Activated CD4-positive, alpha-beta T cell treated with anti-CD3 and anti-CD28 coated beads, Interleukin-2, amount 50 U/mL, for 48 hours (primary cell): ENCODE data around the gene MGAT5B.

Source experiments
- DNase-seq, 2 experiments: peaks; one replicate each; pipeline ENCODE4 v3.0.0-alpha.2; 2020

The MGAT5B gene

GRCh38 chr17:76907352-76907751 is 39.1 kb downstream of the MGAT5B start:
- DNase-seq = no peak

GRCh38 chr17:76909971-76910760 is 42.0 kb downstream of the MGAT5B start:
- peak; percentile 36 to 47 for DNase-seq

- DNase-seq = no peak
These were observed 43.3 kb downstream of the MGAT5B start for GRCh38 chr17:76911299-76912017.

GRCh38 chr17:76912421-76913164 is 44.4 kb downstream of the MGAT5B start:
- DNase-seq = no peak

GRCh38 chr17:76914937-76915336 is 46.7 kb downstream of the MGAT5B start:
- DNase-seq = no peak

GRCh38 chr17:76915840-76916510 is 47.8 kb downstream of the MGAT5B start:
- no peak for DNase-seq

GRCh38 chr17:76917829-76918228 is 49.6 kb downstream of the MGAT5B start:
- no peak for DNase-seq

GRCh38 chr17:76918811-76919210 is 50.6 kb downstream of the MGAT5B start:
- DNase-seq = no peak

GRCh38 chr17:76920364-76921139 is 52.3 kb downstream of the MGAT5B start:
- no peak for DNase-seq

- no peak for DNase-seq
These were observed 53.3 kb downstream of the MGAT5B start for GRCh38 chr17:76921340-76922036.

GRCh38 chr17:76922084-76922483 is 53.9 kb downstream of the MGAT5B start:
- DNase-seq = no peak

GRCh38 chr17:76922967-76923366 is 54.8 kb downstream of the MGAT5B start:
- DNase-seq = no peak

- DNase-seq = no peak
These were observed 55.3 kb downstream of the MGAT5B start for GRCh38 chr17:76923491-76923890.

- DNase-seq = no peak
These were observed 56.4 kb downstream of the MGAT5B start for GRCh38 chr17:76924345-76925342.

- no peak for DNase-seq
These were observed 57.3 kb downstream of the MGAT5B start for GRCh38 chr17:76925441-76925891.

- no peak for DNase-seq
These were observed 58.1 kb downstream of the MGAT5B start for GRCh38 chr17:76926237-76926866.

GRCh38 chr17:76927577-76927976 is 59.4 kb downstream of the MGAT5B start:
- DNase-seq = no peak

- no peak for DNase-seq
These were observed 59.8 kb downstream of the MGAT5B start for GRCh38 chr17:76927982-76928381.

- DNase-seq = no peak
These were observed 60.9 kb downstream of the MGAT5B start for GRCh38 chr17:76929148-76929547.

GRCh38 chr17:76929601-76930000 is 61.4 kb downstream of the MGAT5B start:
- DNase-seq = no peak
